ENCODE measurements around the gene PDXK. TPM values are rescaled to one million over a fixed set of nuclear protein-coding genes. Genes with fewer than 3 reads are reported as not detected.

Gene PDXK
- polyA plus RNA-seq, 1 of the 3 experiments (the other 2 are of a cell fraction), result 85.7 TPM

- TF ChIP-seq, protein P1, sequence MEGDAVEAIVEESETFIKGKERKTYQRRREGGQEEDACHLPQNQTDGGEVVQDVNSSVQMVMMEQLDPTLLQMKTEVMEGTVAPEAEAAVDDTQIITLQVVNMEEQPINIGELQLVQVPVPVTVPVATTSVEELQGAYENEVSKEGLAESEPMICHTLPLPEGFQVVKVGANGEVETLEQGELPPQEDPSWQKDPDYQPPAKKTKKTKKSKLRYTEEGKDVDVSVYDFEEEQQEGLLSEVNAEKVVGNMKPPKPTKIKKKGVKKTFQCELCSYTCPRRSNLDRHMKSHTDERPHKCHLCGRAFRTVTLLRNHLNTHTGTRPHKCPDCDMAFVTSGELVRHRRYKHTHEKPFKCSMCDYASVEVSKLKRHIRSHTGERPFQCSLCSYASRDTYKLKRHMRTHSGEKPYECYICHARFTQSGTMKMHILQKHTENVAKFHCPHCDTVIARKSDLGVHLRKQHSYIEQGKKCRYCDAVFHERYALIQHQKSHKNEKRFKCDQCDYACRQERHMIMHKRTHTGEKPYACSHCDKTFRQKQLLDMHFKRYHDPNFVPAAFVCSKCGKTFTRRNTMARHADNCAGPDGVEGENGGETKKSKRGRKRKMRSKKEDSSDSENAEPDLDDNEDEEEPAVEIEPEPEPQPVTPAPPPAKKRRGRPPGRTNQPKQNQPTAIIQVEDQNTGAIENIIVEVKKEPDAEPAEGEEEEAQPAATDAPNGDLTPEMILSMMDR (IDR thresholded peaks at IDR 0.05), result no peak
- TF ChIP-seq, protein P2, sequence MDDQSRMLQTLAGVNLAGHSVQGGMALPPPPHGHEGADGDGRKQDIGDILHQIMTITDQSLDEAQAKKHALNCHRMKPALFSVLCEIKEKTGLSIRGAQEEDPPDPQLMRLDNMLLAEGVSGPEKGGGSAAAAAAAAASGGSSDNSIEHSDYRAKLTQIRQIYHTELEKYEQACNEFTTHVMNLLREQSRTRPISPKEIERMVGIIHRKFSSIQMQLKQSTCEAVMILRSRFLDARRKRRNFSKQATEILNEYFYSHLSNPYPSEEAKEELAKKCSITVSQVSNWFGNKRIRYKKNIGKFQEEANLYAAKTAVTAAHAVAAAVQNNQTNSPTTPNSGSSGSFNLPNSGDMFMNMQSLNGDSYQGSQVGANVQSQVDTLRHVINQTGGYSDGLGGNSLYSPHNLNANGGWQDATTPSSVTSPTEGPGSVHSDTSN (IDR thresholded peaks at IDR 0.05), result no peak
- TF ChIP-seq ZBTB33 (IDR thresholded peaks at IDR 0.05; ENCODE audit: borderline replicate concordance, low read depth), result no peak
Observed at GRCh38 chr21:43799301-43799840, 80.4 kb downstream of the PDXK start (continued).

DNA sequence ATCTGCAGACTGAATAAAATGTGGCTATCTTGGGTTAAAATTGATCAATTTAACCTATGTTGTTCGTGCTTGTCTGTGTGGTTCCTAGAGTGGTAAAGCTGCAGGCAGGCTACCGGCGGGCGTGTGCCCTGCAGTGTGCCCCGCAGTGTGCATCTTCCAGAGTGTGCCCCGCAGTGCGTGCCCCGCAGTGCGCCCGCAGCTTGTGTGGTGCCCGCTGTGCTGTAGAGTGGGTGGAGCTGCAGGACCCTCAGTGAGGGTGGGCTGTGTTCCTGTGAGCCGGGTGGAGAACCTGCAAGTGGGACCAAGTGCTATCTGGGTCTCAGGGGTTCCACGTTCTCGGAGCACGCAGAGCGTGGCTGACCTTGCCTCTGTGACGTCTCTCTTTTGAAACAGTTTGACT lies 81.2 kb downstream of the PDXK start:
- peaks cover 17 to 82% of the 10 kb centered on the region in 2 experiments for H3K36me3 ChIP-seq (replicated peaks in 1 of 2; ENCODE audit: control insufficient read depth in 1 of 2, insufficient read depth in 2 of 2, low read length in 1 of 2)
- H3K27me3 ChIP-seq (ENCODE audit: insufficient read depth), result no peaks in the 10 kb centered on the region
- H3K9me3 ChIP-seq, result no peaks in the 10 kb centered on the region
- TF ChIP-seq ZBTB33 (IDR thresholded peaks at IDR 0.05; ENCODE audit: borderline replicate concordance, low read depth) (no peak), RAD21 (IDR thresholded peaks at IDR 0.05; ENCODE audit: low read length) (no peak), NFIC (IDR thresholded peaks at IDR 0.05; ENCODE audit: borderline replicate concordance) (no peak), POLR2AphosphoS5 (IDR thresholded peaks at IDR 0.05; ENCODE audit: low read depth, low read length) (no peak), GATA2 (CRISPR knock-in tag; IDR thresholded peaks at IDR 0.05) (no peak)
- TF ChIP-seq, protein P2 (IDR thresholded peaks at IDR 0.05), result no peak
- H3K4me1 ChIP-seq (ENCODE audit: control insufficient read depth in 1 of 2, insufficient read depth in 2 of 2, low read depth in 1 of 2, low read length in 1 of 2), result no peaks in the 10 kb centered on the region
- 96% methylated on average over 17 of the region's 17 CpGs for WGBS (ENCODE audit: low lambda C conversion rate)
- ChIA-PET CTCF (interaction anchor here (1.6 to 1.9 kb wide), 2 partner anchors 11 kb away, joined by 3 to 9 read pairs; partner anchors contain the start of gene RRP1), POLR2A (no interaction called here)
- H3K27ac ChIP-seq (ENCODE audit: low read depth in 2 of 2, low read length in 1 of 2), result no peak overlapping the region
- no peaks in the 10 kb centered on the region for H3K9me2 ChIP-seq
- DNase-seq, result no peak
- no peak overlapping the region for H3K4me2 ChIP-seq
- H3K9ac ChIP-seq, result no peak overlapping the region
- no peak overlapping the region for H2AFZ ChIP-seq (ENCODE audit: low read depth)
- H3K79me2 ChIP-seq (ENCODE audit: insufficient read depth), result no peaks in the 10 kb centered on the region
- no peak overlapping the region for H3K4me3 ChIP-seq (ENCODE audit: low read depth in 2 of 2, low read length in 1 of 2)
- no peaks in the 10 kb centered on the region for H4K20me1 ChIP-seq (ENCODE audit: insufficient read depth)
- H3F3A ChIP-seq (replicated peaks; ENCODE audit: insufficient read depth), result no peaks in the 10 kb centered on the region

Data from SK-N-SH (cell line).